GM21717 (cell line): Measurements from ENCODE around the gene TIMM50.
"Not testable (repeated sequence)": the region's sequence is repeated elsewhere in the genome, so short reads cannot be mapped to it uniquely, and the experiment has no call there.

Source experiments
- ATAC-seq: cut with Tn5 transposase; IDR thresholded peaks from one replicate; pipeline ENCODE4 v1.9.1; 2021; ENCODE audit warnings: mild to moderate bottlenecking, moderate library complexity; ENCODE audit not compliant: unreplicated experiment

Gene TIMM50

DNA sequence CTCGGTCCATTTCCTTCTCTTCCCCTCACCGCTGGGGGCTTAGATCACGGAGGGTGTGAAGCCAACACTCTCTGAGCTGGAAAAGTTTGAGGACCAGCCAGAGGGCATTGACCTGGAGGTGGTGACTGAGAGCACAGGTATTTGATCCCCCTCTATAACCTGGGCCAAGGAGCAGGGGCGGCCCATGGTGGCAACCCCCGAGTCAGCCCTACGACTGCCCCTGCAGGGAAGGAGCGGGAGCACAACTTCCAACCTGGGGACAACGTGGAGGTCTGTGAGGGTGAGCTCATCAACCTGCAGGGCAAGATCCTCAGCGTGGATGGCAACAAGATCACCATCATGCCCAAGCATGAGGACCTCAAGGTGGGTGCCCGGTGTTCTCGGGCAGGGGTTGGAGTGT is 11.6 kb upstream of the TIMM50 start:
- no peak for ATAC-seq

DNA sequence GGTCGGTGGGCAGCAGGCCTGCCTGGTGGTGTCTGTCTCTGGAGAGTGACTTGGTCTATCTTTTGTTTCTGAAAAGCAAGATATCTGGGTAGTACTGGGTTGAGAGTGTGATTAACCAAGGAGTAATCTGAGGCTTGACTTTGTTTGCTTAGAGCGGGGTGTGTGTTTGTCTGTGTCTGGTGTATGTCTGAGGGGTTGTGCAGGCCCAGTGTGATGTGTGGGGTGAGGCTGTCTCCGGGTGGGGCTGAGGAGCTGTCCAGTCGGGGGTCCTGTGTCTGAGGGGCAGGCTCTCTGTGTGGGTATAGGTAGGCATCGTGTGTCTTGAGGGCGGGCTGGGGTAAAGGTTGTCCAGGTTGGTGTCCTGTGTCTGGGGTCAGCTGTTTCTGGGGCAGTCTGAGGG is 11.1 kb upstream of the TIMM50 start:
- no peak for ATAC-seq

DNA sequence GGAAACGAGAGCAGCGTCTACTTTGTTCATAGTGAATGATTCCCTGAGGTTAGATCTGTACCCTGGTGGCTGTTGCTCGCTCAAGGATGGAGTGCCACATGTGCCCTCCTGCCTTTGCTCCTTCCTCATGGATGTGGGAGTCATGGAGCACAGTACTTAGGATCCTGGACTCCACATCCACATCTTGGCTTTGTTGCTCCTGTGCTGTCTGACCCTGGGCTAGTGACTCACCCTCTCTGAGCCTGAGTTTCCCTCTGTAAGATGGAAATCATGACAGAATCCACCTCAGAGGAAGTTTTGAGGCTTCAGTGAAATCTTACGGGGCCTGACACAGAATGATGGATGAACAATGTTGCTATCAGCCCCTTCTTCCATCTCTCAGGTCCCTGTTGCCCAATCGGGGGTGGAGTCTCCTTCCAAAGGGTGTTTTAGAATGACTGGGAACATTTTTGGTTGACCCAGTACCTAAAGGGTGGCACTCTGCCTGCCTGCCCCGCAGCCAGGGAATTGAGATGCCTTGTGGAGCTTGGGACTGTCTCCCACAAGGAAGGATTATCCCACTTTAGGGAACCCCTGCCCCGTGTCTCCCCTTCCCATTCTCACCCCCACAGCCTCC is 9.8 kb upstream of the TIMM50 start:
- ATAC-seq: no peak

DNA sequence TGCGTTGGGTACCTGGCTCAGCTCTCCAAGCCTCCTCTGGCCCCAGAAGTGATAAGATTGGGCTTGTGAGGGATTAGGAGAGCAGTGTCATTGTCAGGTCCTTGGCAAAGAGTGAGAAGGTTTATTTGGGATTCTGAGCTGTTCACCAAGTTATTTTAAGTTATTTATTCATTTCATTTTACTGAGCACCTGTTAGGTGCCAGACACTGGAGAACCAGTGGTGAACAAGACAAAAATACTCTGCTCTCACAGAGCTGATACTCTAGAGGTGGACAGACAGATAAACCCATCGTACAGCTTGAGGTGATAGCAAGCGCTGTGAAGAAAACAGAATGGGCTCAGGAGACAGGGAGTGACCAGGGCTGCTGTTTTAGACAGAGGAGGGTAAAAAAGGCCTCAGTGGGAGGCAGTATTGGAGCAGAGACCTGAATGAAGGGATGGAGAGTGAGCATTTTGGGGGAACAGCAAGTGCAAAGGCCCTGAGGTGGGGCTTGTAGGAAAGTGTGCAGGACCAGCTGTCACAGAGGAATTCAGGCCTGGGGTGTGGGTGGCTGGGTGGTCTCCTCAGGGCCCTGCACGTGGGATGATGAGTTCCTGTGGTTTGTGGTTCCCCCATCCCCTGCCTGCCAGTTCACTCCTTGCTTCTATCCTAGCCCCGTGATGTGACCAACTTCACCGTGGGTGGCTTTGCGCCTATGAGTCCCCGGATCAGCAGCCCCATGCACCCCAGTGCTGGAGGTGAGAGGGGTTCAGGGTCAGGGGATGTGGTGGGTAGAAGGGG is 8.7 kb upstream of the TIMM50 start:
- ATAC-seq: no peak

DNA sequence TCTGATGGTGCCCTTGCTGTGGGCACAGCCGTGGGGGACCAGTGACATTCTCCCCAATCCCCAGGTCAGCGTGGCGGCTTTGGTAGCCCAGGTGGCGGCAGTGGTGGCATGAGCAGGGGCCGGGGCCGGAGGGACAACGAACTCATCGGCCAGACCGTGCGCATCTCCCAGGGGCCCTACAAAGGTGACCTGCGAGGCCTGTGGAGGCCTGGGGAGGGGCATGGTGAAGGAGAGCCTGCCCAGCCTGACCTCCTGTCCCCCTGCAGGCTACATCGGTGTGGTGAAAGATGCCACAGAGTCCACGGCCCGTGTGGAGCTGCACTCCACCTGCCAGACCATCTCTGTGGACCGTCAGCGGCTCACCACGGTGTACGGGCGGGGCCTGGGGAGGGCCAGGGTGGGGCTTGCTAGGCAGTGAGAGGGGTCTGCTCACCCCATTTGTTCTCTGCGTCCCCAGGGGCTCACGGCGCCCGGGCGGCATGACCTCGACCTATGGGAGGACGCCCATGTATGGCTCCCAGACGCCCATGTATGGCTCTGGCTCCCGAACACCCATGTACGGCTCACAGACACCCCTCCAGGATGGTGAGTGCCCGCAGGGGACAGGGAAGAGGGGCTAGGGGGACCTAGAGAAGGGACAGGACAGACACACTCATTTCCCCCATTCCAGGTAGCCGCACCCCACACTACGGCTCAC is 7.7 kb upstream of the TIMM50 start:
- no peak for ATAC-seq

DNA sequence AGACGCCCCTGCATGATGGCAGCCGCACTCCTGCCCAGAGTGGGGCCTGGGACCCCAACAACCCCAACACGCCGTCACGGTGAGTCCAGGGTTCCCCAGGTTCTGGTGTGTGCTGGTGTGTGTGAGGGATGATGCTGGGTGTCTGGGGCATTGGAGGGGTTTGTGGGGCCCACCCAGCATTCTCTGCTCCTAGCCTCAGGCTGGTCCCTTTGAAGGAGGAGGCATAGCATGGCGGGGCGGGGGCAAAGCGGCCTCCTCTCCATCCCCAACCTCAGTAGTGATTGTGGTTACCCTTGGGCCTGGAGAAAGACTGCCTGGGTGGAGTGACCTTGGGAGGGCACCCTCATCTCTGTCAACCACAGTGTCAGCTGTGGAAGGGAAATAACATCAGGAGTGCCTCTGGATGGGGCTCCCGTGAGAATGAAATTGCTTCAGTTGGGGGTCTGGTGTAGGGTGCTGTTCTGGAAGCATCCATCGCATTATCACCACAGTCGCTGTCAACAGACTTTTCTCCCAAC is 7.1 kb upstream of the TIMM50 start:
- ATAC-seq: no peak

DNA sequence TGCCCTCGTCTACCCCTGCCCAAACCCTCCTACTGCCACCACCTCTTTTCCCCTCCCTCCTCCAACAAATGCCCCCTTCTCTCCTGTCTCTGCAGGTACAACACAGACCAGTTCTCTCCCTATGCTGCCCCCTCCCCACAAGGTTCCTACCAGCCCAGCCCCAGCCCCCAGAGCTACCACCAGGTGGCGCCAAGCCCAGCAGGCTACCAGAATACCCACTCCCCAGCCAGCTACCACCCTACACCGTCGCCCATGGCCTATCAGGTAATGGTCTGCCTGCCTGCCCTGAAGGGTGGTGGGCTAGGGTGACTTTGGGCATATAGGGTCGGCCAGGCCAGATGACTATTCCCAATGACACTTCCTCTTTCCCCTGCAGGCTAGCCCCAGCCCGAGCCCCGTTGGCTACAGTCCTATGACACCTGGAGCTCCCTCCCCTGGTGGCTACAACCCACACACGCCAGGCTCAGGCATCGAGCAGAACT is 6.5 kb upstream of the TIMM50 start:
- no peak for ATAC-seq

DNA sequence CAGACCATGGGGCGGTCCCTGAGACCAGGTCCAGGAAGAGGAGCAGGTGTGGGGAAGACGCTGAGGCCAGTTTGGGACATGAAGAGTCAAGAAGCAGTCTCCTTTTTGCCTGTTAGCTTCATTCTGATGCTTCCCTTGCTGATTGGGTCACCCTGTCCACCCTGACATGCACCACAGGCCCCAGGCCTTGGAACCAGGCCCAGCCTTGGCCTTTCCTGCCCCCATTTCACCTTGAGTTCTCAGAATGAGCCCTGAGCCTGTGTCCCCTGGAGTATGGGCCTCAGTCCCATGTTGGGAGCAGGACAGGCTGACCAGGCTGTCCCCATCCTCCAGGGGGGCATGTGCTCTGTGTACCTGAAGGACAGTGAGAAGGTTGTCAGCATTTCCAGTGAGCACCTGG is 4.9 kb upstream of the TIMM50 start:
- no peak for ATAC-seq

DNA sequence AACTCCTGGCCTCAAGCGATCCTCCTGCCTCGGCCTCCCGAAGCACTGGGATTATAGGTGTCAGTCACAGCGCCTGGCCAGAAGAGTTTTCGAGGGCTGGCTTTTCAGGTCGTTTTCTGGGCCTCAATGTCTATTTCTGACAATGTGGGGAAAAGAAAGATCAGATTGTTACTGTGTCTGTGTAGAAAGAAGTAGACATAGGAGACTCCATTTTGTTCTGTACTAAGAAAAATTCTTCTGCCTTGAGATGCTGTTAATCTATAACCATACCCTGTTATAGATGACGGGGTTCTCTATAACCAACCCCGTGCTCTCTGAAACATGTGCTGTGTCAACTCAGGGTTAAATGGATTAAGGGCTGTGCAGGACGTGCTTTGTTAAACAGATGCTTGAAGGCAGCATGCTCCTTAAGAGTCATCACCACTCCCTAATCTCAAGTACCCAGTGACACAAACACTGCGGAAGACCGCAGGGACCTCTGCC is 1.3 kb upstream of the TIMM50 start:
- ATAC-seq: not testable (repeated sequence)

DNA sequence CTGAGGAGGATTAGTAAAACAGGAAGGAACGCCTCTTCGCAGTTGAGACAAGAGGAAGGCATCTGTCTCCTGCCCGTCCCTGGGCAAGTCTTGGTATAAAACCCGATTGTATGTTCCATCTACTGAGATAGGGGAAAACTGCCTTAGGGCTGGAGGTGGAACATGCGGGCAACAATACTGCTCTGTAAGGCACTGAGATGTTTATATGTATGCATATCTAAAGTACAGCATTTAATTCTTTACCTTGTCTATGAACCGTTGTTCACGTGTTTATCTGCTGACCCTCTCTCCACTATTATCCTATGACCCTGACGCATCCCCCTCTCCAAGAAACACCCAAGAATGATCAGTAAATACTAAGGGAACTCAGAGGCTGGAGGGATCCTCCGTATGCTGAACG is 722 bp upstream of the TIMM50 start:
- ATAC-seq: no peak

DNA sequence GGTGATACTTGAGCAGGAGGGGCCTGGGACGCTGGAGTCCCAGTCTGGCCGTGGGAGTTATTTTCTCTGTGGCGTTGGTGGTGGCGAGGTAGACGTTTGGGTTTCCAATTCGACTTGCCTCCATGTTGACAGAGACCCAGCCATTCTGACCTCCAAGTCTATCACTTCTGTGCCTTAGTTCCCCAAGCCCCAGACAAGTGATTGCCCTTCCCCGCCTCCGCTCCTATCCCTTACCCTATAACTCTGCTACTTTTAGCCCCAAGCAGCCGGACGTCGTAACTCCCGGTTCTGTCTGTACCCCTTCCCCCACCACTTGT is 549 bp downstream of the TIMM50 start:
- ATAC-seq: peak; percentile 28

DNA sequence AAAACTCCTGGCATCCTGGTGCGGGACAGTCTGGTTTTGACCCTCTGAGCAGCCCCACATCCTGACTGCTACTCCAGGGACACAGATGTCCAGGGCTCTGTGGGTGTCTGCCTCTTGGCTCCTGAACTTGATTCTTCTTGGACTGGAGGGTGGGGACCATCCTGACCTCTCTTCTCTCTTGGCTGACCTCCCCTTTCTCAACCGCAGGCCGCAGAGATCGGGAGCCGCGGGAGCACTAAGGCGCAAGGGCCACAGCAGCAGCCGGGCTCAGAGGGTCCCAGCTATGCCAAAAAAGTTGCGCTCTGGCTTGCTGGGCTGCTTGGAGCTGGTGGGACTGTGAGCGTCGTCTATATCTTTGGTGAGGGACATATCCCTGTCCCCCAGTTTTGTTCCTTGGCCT is 1.0 kb downstream of the TIMM50 start:
- ATAC-seq: no peak

DNA sequence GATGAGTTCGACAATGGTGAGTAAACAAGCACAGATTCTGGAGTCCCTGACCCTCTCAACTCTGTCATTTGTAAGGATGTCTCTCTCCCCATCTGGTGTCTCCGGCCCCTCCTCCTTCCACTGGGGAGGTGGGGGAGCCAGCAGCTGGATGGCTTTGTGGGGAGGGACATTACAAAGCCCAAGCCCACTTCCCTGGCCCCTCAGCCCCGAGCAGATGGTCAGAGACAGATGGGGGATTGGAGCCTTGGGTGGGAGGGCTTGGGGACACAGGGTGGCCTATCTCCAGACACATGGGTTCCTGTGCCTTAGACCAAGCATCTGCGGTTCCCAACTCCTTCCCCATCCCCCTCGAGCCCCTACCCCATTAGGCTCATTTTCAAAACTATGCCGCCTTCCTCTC is 2.5 kb downstream of the TIMM50 start:
- no peak for ATAC-seq

DNA sequence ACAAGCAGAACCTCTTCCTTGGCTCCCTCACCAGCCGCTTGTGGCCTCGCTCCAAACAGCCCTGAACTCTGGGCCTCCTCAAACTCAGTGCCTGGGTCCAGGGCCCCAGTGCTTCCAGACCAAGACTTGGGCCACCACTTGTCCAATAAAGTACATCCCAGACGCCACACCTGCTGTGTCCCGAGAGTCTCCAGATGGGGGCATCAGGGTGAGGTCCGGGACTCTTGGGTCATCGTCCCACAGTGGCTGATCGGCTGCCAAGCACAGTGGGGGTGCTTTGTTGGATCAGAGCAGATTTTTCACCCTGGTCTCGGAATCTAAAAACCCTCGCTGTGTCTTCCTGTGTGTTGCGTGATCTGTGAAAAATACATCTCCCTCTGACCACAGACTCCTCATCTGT is 9.1 kb downstream of the TIMM50 start:
- ATAC-seq: no peak

DNA sequence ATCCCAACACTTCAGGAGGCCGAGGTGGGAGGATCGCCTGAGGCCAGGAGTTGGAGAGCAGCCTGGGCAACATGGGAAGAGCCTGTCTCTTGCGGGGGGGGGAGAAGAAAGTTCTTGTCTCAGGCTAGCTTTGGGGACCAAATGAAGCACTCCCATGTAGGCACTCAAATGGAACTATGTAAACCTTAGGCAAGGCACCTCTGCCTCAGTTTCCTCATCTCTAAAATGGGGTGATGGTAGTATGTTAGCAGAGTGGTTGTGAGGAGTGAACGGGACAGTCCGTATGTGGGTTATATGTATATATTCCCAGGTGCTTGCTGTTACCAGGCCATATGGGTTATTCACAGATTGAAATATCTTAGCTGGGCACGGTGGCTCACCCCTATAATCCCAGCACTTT is 11.6 kb downstream of the TIMM50 start:
- ATAC-seq: no peak

DNA sequence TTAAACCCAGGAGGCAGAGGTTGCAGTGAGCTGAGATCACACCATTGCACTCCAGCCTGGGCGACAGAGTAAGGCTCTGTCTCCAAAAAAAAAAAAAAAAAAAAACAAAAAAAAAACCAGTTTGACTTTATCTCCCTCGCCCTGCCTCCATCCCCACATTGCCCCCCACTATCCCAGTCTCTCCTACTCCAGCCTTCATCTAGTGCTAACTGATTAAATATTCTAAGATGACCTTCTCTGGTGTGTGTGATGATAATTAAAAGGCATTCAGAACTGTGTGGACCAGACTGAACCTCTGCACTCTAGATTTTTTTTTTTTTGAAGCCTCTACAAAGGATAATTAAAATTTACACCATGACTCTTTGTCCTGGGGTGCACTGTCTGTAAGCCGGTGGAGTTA is 12.2 kb downstream of the TIMM50 start:
- ATAC-seq: no peak

DNA sequence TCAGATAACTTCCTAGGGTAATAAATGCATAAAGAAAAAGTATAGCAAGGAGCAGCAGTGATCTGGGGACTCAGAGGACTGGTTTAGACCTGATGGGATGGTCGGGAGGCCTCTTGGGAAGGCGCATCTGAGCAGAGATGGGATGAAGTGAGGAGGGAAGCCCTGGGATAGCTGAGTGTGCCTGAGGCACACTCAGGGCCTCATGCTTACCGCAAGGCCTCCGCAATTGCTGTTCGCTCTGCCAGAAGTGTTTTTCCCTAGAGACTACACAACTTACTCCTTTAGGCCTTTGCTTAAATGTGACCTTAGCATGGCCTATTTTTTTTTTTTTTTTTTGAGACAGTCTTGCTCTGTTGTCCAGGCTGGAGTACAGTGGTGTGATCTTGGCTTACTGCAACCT is 14.0 kb downstream of the TIMM50 start:
- no peak for ATAC-seq

DNA sequence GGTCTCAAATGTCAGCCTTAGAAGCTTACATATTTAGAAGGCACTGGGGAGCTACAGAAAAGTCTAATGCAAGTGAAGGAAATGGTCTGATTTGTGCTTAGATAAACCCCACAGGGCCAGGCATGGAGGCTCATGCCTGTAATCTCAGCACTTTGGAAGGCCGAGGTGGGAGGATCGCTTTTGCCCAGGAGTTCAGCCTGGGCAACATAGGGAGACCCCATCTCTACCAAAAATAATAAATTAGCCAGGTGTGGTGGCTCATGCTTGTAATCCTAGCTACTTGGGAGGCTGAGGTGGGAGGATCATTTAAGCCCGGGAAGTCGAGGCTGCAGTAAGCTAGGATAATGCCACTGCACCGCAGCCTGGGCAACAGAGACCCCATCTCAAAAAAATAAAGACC is 15.4 kb downstream of the TIMM50 start:
- no peak for ATAC-seq

DNA sequence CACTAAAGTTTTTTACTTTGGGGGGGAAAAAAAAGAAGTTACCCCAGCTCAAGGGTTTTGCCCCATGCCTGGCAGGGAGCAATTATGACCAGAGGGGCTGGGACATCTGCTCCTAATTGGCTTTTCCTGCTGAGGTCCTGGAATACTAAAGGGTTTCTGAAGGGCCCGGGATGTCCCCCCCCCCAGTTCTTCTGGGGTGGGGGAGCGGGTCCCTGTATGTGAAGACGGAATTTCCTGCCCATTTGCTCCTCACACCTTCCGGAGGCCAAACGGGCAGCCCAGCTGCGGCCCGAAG is 17.0 kb downstream of the TIMM50 start:
- ATAC-seq: no peak

DNA sequence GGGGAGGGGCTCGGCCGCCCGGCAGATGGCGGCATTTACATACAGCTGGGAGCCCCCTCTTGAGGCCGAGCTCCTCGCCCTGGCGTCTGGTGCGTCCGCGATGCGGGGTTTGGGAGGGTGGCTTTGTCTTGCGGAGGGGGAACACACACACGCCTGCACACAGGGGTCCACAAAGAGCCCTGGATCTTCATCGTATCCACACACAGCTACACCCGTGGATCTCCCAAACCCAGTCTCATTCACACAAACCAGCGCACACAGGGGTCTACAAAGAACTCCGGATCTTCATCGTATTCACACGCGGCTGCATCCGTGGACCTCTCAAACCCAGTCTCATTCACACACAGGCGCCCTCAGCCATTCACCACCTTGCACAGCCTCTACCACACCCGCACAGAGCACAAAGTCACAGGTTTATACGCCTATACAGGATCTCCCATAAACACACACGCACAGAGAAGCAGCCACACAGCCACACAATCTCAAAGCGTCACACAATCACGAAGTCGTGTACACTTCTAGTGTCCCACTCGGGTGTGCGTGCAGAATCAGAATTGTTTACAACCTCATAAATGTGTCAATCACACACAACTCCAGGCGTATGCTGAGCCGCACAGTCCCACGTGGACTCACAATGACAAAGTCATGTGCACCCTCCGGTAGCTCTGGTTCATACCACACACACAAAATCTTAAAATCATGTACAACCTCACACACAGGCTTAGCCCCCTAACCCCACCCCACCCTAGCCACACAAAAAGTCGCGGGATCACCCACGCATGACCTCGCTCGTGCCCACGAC is 17.6 kb downstream of the TIMM50 start:
- no peak for ATAC-seq
